ENCODE measurements around the gene TPO.

DNA sequence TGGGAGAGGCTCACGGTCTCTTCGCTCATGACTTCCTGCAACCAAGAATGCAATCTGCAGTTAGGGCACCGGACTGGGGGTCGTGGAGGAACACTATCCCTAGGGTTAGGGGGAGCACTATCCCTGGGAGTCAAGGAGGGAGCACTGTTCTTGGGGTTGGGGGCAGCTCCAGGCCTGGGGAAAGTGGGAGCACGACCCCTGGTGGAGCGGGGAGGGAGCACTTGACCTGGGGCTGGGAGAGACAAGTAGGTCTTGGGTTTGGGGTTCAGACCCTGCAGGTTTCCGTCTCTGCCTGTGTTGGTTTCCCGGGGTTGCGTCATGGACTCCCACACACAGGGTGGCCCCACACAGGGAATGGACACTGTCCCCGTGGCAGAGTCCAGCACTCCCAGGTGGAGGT, 133.6 kb downstream of the TPO start:
- TF ChIP-seq, protein P1, sequence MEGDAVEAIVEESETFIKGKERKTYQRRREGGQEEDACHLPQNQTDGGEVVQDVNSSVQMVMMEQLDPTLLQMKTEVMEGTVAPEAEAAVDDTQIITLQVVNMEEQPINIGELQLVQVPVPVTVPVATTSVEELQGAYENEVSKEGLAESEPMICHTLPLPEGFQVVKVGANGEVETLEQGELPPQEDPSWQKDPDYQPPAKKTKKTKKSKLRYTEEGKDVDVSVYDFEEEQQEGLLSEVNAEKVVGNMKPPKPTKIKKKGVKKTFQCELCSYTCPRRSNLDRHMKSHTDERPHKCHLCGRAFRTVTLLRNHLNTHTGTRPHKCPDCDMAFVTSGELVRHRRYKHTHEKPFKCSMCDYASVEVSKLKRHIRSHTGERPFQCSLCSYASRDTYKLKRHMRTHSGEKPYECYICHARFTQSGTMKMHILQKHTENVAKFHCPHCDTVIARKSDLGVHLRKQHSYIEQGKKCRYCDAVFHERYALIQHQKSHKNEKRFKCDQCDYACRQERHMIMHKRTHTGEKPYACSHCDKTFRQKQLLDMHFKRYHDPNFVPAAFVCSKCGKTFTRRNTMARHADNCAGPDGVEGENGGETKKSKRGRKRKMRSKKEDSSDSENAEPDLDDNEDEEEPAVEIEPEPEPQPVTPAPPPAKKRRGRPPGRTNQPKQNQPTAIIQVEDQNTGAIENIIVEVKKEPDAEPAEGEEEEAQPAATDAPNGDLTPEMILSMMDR (IDR thresholded peaks at IDR 0.05) = no peak
- TF ChIP-seq POLR2A (IDR thresholded peaks at IDR 0.05) (no peak), POLR2AphosphoS5 (IDR thresholded peaks at IDR 0.05) (no peak), EP300 (IDR thresholded peaks at IDR 0.05) (no peak)
